DOHH2 (cell line): Measurements from ENCODE around the gene KRI1.
A peak's percentile ranks its signal among the peaks of the same experiment; 100 is the strongest.

Source experiments
- H3F3A ChIP-seq: fragments of 200-600 bp; sonication (generic), shearing (Covaris generic); 2 replicates; pipeline ENCODE4 v1.6.0; 2016; ENCODE audit warnings: antibody characterized with exemption, mild to moderate bottlenecking; ENCODE audit not compliant: control insufficient read depth, insufficient read depth
- H3K27ac ChIP-seq: fragments of 200-600 bp; sonication (generic); 2 replicates; pipeline ENCODE4 v1.5.1; 2014; ENCODE audit warnings: low read depth, mild to moderate bottlenecking, low read length, moderate library complexity
- H3K27me3 ChIP-seq: fragments of 200-600 bp; sonication (generic); 2 replicates; pipeline ENCODE4 v1.6.1; 2014; ENCODE audit warnings: mild to moderate bottlenecking, low read length, mixed read lengths; ENCODE audit not compliant: control insufficient read depth
- H3K36me3 ChIP-seq: fragments of 200-600 bp; sonication (generic); 2 replicates; pipeline ENCODE4 v1.6.1; 2014; ENCODE audit warnings: mild to moderate bottlenecking, low read length, moderate library complexity, mixed read lengths; ENCODE audit not compliant: control insufficient read depth
- H3K4me1 ChIP-seq: fragments of 200-600 bp; sonication (generic); 2 replicates; pipeline ENCODE4 v1.6.1; 2014; ENCODE audit warnings: mild to moderate bottlenecking, low read length, mixed read lengths; ENCODE audit not compliant: control insufficient read depth
- H3K4me2 ChIP-seq: fragments of 200-600 bp; sonication (generic); 2 replicates; pipeline ENCODE4 v1.6.0; 2014; ENCODE audit warnings: mild to moderate bottlenecking, low read length, moderate library complexity
- H3K4me3 ChIP-seq: fragments of 200-600 bp; sonication (generic); 2 replicates; pipeline ENCODE4 v1.5.1; 2014; ENCODE audit warnings: mild to moderate bottlenecking, low read length, mixed read lengths
- H3K79me2 ChIP-seq: fragments of 200-600 bp; sonication (generic); 2 replicates; pipeline ENCODE4 v1.6.1; 2014; ENCODE audit warnings: mild to moderate bottlenecking, low read length, mixed read lengths; ENCODE audit not compliant: control insufficient read depth
- H3K9me2 ChIP-seq: fragments of 200-600 bp; sonication (generic); replicated peaks from 2 replicates; pipeline ENCODE4 v1.6.1; 2014; ENCODE audit warnings: mild to moderate bottlenecking, low read length, mixed read lengths; ENCODE audit not compliant: control insufficient read depth
- H3K9me3 ChIP-seq: fragments of 200-600 bp; sonication (generic); 2 replicates; pipeline ENCODE4 v1.6.1; 2014; ENCODE audit warnings: antibody characterized with exemption, low read length, mixed read lengths; ENCODE audit not compliant: control insufficient read depth, insufficient read depth
- H4K20me1 ChIP-seq: fragments of 200-600 bp; sonication (generic); 2 replicates; pipeline ENCODE4 v1.6.0; 2014; ENCODE audit warnings: low read depth, mild to moderate bottlenecking, antibody characterized with exemption, low read length, moderate library complexity; ENCODE audit not compliant: control insufficient read depth, insufficient read depth
- CTCF ChIP-seq: fragments of 200-600 bp; sonication (generic); IDR thresholded peaks from one replicate; pipeline ENCODE4 v1.5.1; 2014; ENCODE audit warnings: antibody characterized with exemption, mild to moderate bottlenecking, low read depth, low read length; ENCODE audit not compliant: poor library complexity, severe bottlenecking
- EZH2phosphoT487 ChIP-seq: fragments of 200-600 bp; sonication (generic); IDR thresholded peaks from 2 replicates; pipeline ENCODE4 v1.6.1; 2017; ENCODE audit warnings: borderline replicate concordance, mild to moderate bottlenecking, antibody characterized with exemption, low read length, moderate library complexity, mixed read lengths

Gene KRI1

GRCh38 chr19:10604460-10604980 is 38.7 kb upstream of the KRI1 start:
- peak overlapping the region; percentile 93 for H3K4me3 ChIP-seq
- H3K4me1 ChIP-seq = peaks cover 24% of the 10 kb centered on the region
- no peaks in the 10 kb centered on the region for H3K9me3 ChIP-seq
- H3F3A ChIP-seq = peaks cover 12% of the 10 kb centered on the region
- H3K9me2 ChIP-seq = no peaks in the 10 kb centered on the region
- peak overlapping the region; percentile 94 for H3K27ac ChIP-seq
- no peaks in the 10 kb centered on the region for H4K20me1 ChIP-seq
- H3K27me3 ChIP-seq = peaks cover 11% of the 10 kb centered on the region
- TF ChIP-seq EZH2phosphoT487 (no peak), CTCF (no peak)
- peak overlapping the region; percentile 89 for H3K4me2 ChIP-seq
- peaks cover 12% of the 10 kb centered on the region; the same call in 1 of the 2 replicates for H3K36me3 ChIP-seq
- H3K79me2 ChIP-seq = peaks cover 61% of the 10 kb centered on the region

- Histone ChIP-seq H3K4me1 (peaks cover 24% of the 10 kb centered on the region), H3K27ac (peak overlapping the region; percentile 94), H3K9me3 (no peaks in the 10 kb centered on the region)
Observed at GRCh38 chr19:10603873-10604459, 38.2 kb upstream of the KRI1 start.

GRCh38 chr19:10603084-10603872 is 37.5 kb upstream of the KRI1 start:
- peak overlapping the region; percentile 94 for H3K27ac ChIP-seq
- H3K4me1 ChIP-seq = peaks cover 24% of the 10 kb centered on the region
- peak overlapping the region; percentile 93 for H3K4me3 ChIP-seq

More at GRCh38 chr19:10603873-10604459, 38.2 kb upstream of the KRI1 start:
- H3K4me2 ChIP-seq = peak overlapping the region; percentile 89
- peaks cover 56% of the 10 kb centered on the region for H3K79me2 ChIP-seq
- no peaks in the 10 kb centered on the region for H4K20me1 ChIP-seq
- TF ChIP-seq CTCF (no peak), EZH2phosphoT487 (no peak)
- peaks cover 12% of the 10 kb centered on the region; the same call in 1 of the 2 replicates for H3K36me3 ChIP-seq
- no peaks in the 10 kb centered on the region for H3K9me2 ChIP-seq
- peak overlapping the region; percentile 93 for H3K4me3 ChIP-seq
- peaks cover 13% of the 10 kb centered on the region for H3K27me3 ChIP-seq
- peaks cover 12% of the 10 kb centered on the region for H3F3A ChIP-seq

More at GRCh38 chr19:10603084-10603872, 37.5 kb upstream of the KRI1 start:
- peaks cover 13% of the 10 kb centered on the region for H3K27me3 ChIP-seq
- no peaks in the 10 kb centered on the region for H4K20me1 ChIP-seq
- H3F3A ChIP-seq = peaks cover 12% of the 10 kb centered on the region
- peaks cover 52% of the 10 kb centered on the region for H3K79me2 ChIP-seq
- TF ChIP-seq CTCF = no peak
- TF ChIP-seq EZH2phosphoT487 = no peak
- peak overlapping the region; percentile 89 for H3K4me2 ChIP-seq
- peaks cover 12% of the 10 kb centered on the region; the same call in 1 of the 2 replicates for H3K36me3 ChIP-seq
- no peaks in the 10 kb centered on the region for H3K9me2 ChIP-seq
- no peaks in the 10 kb centered on the region for H3K9me3 ChIP-seq
